Kidney (tissue), 14 donors: ENCODE measurements around the gene UVSSA. TPM values are rescaled to one million over a fixed set of nuclear protein-coding genes. Genes with fewer than 3 reads are reported as not detected.
A peak's percentile ranks its signal among the peaks of the same experiment; 100 is the strongest.

Experiments
- DNase-seq, 5 donors: peaks; one replicate each; pipeline ENCODE4 v3.0.0-alpha.2; 2013 to 2020
- FAIRE-seq: peaks from 2 replicates; lab custom pipeline; 2012; peaks lifted over from hg19 to GRCh38; lab: Jason Lieb, UNC
- H3K27ac ChIP-seq, 2 donors: one replicate each; pipeline ENCODE4 v1.7.0; 2013; ENCODE audit warnings: low read depth in 2 of 2, low read length in 2 of 2, inconsistent platforms in 1 of 2
- H3K27me3 ChIP-seq: one replicate; pipeline ENCODE4 v1.7.1; 2013; ENCODE audit warnings: low read length, inconsistent platforms; ENCODE audit not compliant: control insufficient read depth, insufficient read depth
- H3K36me3 ChIP-seq, 3 donors: one replicate each; pipeline versions ENCODE4 v1.7.0 to v1.7.1; 2013; ENCODE audit warnings: low read length in 3 of 3, control low read depth in 1 of 3, inconsistent platforms in 1 of 3; ENCODE audit not compliant: insufficient read depth in 3 of 3, control insufficient read depth in 2 of 3
- H3K4me1 ChIP-seq, 3 donors: one replicate each; pipeline versions ENCODE4 v1.7.0 to v1.7.1; 2013; ENCODE audit warnings: low read length in 3 of 3, inconsistent platforms in 1 of 3, low read depth in 1 of 3; ENCODE audit not compliant: control insufficient read depth in 2 of 3, insufficient read depth in 2 of 3
- H3K4me3 ChIP-seq, 3 donors: one replicate each; pipeline versions ENCODE4 v1.7.0 to v1.8.1; 2013; ENCODE audit warnings: low read length in 3 of 3, control low read depth in 1 of 3, inconsistent platforms in 1 of 3
- H3K9ac ChIP-seq, 3 donors: one replicate each; pipeline versions ENCODE4 v1.7.0 to v1.7.1; 2013; ENCODE audit warnings: low read length in 3 of 3, control low read depth in 1 of 3, inconsistent platforms in 1 of 3
- H3K9me3 ChIP-seq, 3 donors: one replicate each; pipeline versions ENCODE4 v1.7.0 to v1.7.1; 2013; ENCODE audit warnings: low read length in 3 of 3, control low read depth in 1 of 3, inconsistent platforms in 1 of 3; ENCODE audit not compliant: control insufficient read depth in 2 of 3, insufficient read depth in 1 of 3
- intact Hi-C: fragments of 100-400 bp; cut with DNase I; formaldehyde crosslinking; loops from one replicate; pipeline ENCODE4 v1.11.1; 2022
- polyA plus RNA-seq: library from polyadenylated mRNA; stranded (reverse); fragments of 350-450 nt; fragmentation: Illumina TruSeq; extraction: RNeasy Lipid Tissue Mini Kit (QIAGEN cat#74804); gene quantifications from one replicate; pipeline ENCODE4 v1.2.3, GENCODE V29; 2014; ENCODE audit warnings: low read depth, low replicate concordance; ENCODE audit not compliant: insufficient read depth
- total RNA-seq: library from RNA; stranded (reverse); fragmentation: NEBNext Ultra II Directional; extraction: Animal tissue kit (Norgen Biotek cat#: 25700); gene quantifications from one replicate; pipeline ENCODE4 v1.2.1, GENCODE V29; 2021
- TF ChIP-seq, protein P1 (sequence below): IDR thresholded peaks from 3 replicates; pipeline ENCODE4 v1.5.1; 2012; ENCODE audit warnings: mild to moderate bottlenecking, moderate library complexity, borderline replicate concordance; ENCODE audit not compliant: insufficient read depth; ENCODE audit errors: extremely low read depth
- donor health status: control.
- donor health status: control.
- donor health status: control.
- donor health status: control.
- donor health status: control.
- donor health status: DM: yes; HTN: yes; CAD: no.
- donor health status: Normal renal cell carcinoma (clear cell type).

UVSSA gene
- total and polyA plus RNA-seq, 2 donors from 2014 or later: 5.2 to 32.5 TPM

DNA sequence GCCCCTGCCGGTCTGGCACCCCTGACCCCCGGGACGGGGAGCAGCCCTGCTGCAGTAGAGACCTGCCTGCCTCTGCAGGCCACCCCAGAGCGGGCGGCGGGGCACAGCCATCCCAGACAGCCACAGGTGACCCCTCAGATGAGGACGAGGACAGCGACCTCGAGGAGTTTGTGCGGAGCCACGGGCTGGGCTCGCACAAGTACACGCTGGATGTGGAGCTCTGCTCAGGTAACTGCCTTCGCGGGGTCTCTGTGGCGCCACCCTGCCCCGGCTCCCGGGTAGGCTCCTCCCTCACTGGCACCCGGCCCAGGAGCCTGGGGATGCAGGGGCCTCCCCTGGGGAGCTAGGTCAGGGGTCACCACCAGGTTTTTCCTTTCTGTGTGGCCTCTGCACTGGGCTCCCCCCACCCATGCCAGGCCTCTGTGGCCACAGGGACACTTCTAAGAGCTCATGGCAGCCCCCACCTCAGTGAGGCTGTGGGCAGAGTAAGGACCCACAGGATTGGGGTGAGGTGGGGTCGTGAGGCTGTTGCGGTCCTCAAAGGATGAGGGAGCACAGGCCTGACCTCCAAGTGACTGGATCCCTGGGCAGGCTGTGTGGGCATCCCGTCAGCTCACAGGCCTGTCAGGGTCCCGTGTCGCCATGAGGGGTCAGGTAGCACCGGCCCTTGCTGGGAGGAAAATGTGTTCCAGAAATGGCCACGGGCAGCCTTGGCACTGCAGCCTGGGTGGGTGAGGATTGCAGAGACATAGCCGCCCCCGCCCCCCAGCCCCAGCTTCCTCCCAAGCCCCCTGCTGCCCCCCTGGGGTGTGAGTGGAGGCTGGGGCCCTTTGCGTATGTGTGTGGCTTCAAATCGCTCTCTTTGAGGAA lies 6.4 kb downstream of the UVSSA start:
- Histone ChIP-seq H3K4me3 (no peak overlapping the region), H3K36me3 (peaks cover 0 to 11% (median 5%) of the 10 kb centered on the region in 3 donors), H3K27me3 (no peaks in the 10 kb centered on the region), H3K27ac (no peak overlapping the region), H3K4me1 (peaks cover 0 to 12% (median 3%) of the 10 kb centered on the region in 3 donors), H3K9ac (no peak overlapping the region), H3K9me3 (no peaks in the 10 kb centered on the region)
- intact Hi-C loops: loop anchor here (10.0 kb wide), 1 partner anchor 271 kb away; no protein-coding TSS in a partner anchor
- FAIRE-seq (no peak), DNase-seq (peak in 1 of 5 donors; percentile 75)
- TF ChIP-seq, protein P1, sequence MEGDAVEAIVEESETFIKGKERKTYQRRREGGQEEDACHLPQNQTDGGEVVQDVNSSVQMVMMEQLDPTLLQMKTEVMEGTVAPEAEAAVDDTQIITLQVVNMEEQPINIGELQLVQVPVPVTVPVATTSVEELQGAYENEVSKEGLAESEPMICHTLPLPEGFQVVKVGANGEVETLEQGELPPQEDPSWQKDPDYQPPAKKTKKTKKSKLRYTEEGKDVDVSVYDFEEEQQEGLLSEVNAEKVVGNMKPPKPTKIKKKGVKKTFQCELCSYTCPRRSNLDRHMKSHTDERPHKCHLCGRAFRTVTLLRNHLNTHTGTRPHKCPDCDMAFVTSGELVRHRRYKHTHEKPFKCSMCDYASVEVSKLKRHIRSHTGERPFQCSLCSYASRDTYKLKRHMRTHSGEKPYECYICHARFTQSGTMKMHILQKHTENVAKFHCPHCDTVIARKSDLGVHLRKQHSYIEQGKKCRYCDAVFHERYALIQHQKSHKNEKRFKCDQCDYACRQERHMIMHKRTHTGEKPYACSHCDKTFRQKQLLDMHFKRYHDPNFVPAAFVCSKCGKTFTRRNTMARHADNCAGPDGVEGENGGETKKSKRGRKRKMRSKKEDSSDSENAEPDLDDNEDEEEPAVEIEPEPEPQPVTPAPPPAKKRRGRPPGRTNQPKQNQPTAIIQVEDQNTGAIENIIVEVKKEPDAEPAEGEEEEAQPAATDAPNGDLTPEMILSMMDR: no peak

DNA sequence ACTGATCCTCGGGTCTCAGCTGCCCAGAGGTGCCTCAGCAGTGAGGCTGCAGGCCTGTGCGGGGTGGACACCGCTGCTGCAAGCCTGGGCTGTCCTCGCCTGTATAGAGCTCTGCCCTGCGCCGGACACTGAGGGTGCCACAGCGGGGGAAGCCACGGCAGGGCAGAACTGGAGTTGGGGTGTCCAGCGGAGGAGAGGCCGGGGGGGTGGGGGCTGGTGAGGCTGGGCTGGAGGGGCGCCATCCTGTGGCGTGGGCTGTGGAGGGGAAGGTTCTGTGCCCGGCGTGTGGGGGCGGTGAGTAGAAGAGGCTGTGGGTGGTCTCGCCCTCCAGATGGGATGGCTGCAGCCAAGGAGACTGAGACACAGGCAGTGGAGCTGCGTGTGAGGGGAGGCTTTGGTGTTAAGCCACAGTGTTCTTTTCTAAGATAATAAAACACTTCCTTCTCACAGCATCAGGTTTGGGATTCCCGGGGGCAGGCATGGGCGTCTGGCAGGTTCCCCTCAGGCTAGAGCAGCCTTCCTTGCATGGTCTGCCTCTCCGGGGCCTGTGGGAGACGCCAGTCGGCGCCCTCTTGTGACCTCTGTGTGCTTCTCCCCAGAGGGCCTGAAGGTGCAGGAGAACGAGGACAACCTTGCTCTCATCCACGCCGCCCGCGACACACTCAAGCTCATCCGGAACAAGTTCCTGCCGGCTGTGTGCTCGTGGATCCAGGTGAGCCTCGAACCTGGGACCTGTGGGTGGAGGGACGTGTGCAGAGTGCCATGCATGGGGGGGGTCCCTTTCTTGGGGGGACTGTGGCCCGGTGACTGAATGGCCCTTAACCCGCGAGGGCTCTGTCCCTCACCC lies 7.4 kb downstream of the UVSSA start:
- Histone ChIP-seq H3K4me3 (no peak overlapping the region), H3K27me3 (no peaks in the 10 kb centered on the region), H3K4me1 (peaks cover 0 to 9% (median 0%) of the 10 kb centered on the region in 3 donors), H3K9me3 (no peaks in the 10 kb centered on the region), H3K27ac (no peak overlapping the region), H3K9ac (no peak overlapping the region), H3K36me3 (peaks cover 0 to 11% (median 5%) of the 10 kb centered on the region in 3 donors)
- peak in 1 of 5 donors; percentile 69 for DNase-seq
- FAIRE-seq: no peak
- intact Hi-C loops: loop anchor here (10.0 kb wide), 1 partner anchor 270 kb away; no protein-coding TSS in a partner anchor
- TF ChIP-seq, protein P1: no peak

DNA sequence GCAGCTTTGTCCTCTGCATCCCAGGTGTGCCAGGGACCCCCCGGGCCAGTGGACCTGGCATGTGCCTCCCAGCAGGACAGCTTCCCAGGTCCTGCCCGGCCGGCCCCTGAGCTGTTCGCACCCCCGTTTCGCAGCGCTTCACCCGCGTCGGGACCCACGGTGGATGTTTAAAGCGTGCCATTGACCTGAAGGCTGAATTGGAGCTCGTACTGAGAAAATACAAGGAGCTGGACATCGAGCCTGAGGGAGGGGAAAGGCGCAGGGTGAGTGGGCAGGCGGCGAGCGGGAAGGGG lies 7.9 kb downstream of the UVSSA start:
- H3K27me3 ChIP-seq: no peaks in the 10 kb centered on the region
- TF ChIP-seq, protein P1: no peak
- H3K9ac ChIP-seq: no peak overlapping the region
- peaks cover 0 to 9% (median 0%) of the 10 kb centered on the region in 3 donors for H3K4me1 ChIP-seq
- H3K4me3 ChIP-seq: no peak overlapping the region
- H3K36me3 ChIP-seq: peaks cover 0 to 11% (median 5%) of the 10 kb centered on the region in 3 donors
- FAIRE-seq (no peak), DNase-seq (peak in 1 of 5 donors; percentile 71)
- no peak overlapping the region for H3K27ac ChIP-seq
- intact Hi-C loops: loop anchor here (10.0 kb wide), 1 partner anchor 270 kb away; no protein-coding TSS in a partner anchor
- H3K9me3 ChIP-seq: no peaks in the 10 kb centered on the region
